Colonic mucosa (tissue), 2 donors: ENCODE measurements around the gene ITGA11. TPM values are rescaled to one million over a fixed set of nuclear protein-coding genes. Genes with fewer than 3 reads are reported as not detected.

Source experiments
- total RNA-seq, 2 donors: library from RNA; stranded (reverse); fragmentation: NEBNext Ultra II Directional in 1 of 2; extraction: Animal tissue kit (Norgen Biotek cat#: 25700) in 1 of 2; gene quantifications; one replicate each; pipeline ENCODE4 v1.2.1, GENCODE V29; 2021
- donor health status: DM: no; HTN: no; CAD: no.
- donor health status: DM: no; HTN: no; CAD: no.

ITGA11 gene
- total RNA-seq, 2 donors from 2014 or later = 2.4 to 4.1 TPM

Other genes with a start within 250 kb of the ITGA11 start
- gene CALML4, start 226.8 kb downstream of the ITGA11 start, total RNA-seq = 100 to 1,000 TPM; 111 to 126 TPM
- gene CLN6, start 202.4 kb downstream of the ITGA11 start, total RNA-seq = 10 to 100 TPM; 18.9 to 55.8 TPM
- gene FEM1B, start 154.4 kb downstream of the ITGA11 start, total RNA-seq = 10 to 100 TPM; 34.4 to 52.4 TPM
- gene CORO2B, start 146.8 kb upstream of the ITGA11 start, total RNA-seq = 1 to 10 TPM in 1 of 2 donors, under 1 TPM in 1; 0.77 to 1.2 TPM